Endothelial cell of umbilical vein (primary cell): Measurements from ENCODE around the gene TNRC6C. TPM values are rescaled to one million over a fixed set of nuclear protein-coding genes. Genes with fewer than 3 reads are reported as not detected.

Source experiments
- BruUV-seq: library from RNA; stranded (reverse); fragments of 400-500 nt; replicated peaks from 2 replicates; lab custom pipeline; 2021; lab: Mats Ljungman, UMichigan
- CTCF ChIA-PET: fragments of 300-600, 350-600 bp; sonication (Branson Sonifier 250); formaldehyde crosslinking; loops from one replicate; lab custom pipeline; 2021; ENCODE audit warnings: antibody characterized with exemption, inconsistent platforms; lab: Charles Lee
- POLR2A ChIA-PET: fragments of 300-600, 350-600 bp; sonication (Branson Sonifier 250); formaldehyde crosslinking; loops from one replicate; lab custom pipeline; 2021; ENCODE audit warnings: antibody characterized with exemption, inconsistent platforms; lab: Charles Lee
- DNase-seq: peaks from one replicate; pipeline ENCODE4 v3.0.0-alpha.2; 2011; ENCODE audit warnings: low read depth, low spot score
- FAIRE-seq: peaks from 2 replicates; lab custom pipeline; 2011; peaks lifted over from hg19 to GRCh38; lab: Jason Lieb, UNC
- H2AFZ ChIP-seq: 2 replicates; pipeline ENCODE4 v1.6.0; 2012; ENCODE audit warnings: low read depth, low read length, control low read depth, inconsistent platforms
- H3K27ac ChIP-seq: 2 replicates; pipeline ENCODE4 v1.5.1; 2011; ENCODE audit warnings: low read depth, mild to moderate bottlenecking, control low read depth, low read length, moderate library complexity; ENCODE audit not compliant: insufficient read depth
- H3K27me3 ChIP-seq, 2 experiments: 2 replicates each; pipeline versions ENCODE4 v1.6.0 to v1.6.1; 2011; ENCODE audit warnings: low read length in 2 of 2, mixed read lengths in 1 of 2; ENCODE audit not compliant: control insufficient read depth in 2 of 2, insufficient read depth in 2 of 2
- H3K36me3 ChIP-seq, 2 experiments: 2 replicates in 1 of 2; 3 replicates in 1 of 2; pipeline ENCODE4 v1.5.1; 2011; ENCODE audit warnings: low read length in 2 of 2, mild to moderate bottlenecking in 1 of 2, moderate library complexity in 1 of 2; ENCODE audit not compliant: control insufficient read depth in 2 of 2, insufficient read depth in 2 of 2; ENCODE audit errors: extremely low read depth in 1 of 2
- H3K4me1 ChIP-seq: 3 replicates; pipeline ENCODE4 v1.5.1; 2011; ENCODE audit warnings: mild to moderate bottlenecking, low read length; ENCODE audit not compliant: control insufficient read depth, insufficient read depth; ENCODE audit errors: extremely low read depth
- H3K4me2 ChIP-seq: 2 replicates; pipeline ENCODE4 v1.6.1; 2011; ENCODE audit warnings: low read length, control low read depth, mixed read lengths; ENCODE audit not compliant: insufficient read depth
- H3K4me3 ChIP-seq, 3 experiments: fragments of 200-600 bp in 1 of 3; sonication (generic), shearing (Covaris generic) in 1 of 3; replicated peaks in 1 of 3; 2 replicates each; pipeline ENCODE4 v1.5.1; 2011 to 2016; ENCODE audit warnings: control low read depth in 3 of 3, low read length in 3 of 3, mild to moderate bottlenecking in 2 of 3, inconsistent platforms in 1 of 3, low read depth in 1 of 3, moderate library complexity in 1 of 3; ENCODE audit not compliant: insufficient read depth in 1 of 3
- H3K79me2 ChIP-seq: 2 replicates; pipeline ENCODE4 v1.6.0; 2012; ENCODE audit warnings: low read length, inconsistent platforms; ENCODE audit not compliant: control insufficient read depth, insufficient read depth
- H3K9ac ChIP-seq: replicated peaks from 2 replicates; pipeline ENCODE3; 2011; ENCODE audit warnings: low read length, control low read depth; ENCODE audit not compliant: insufficient read depth; ENCODE audit errors: extremely low read depth
- H3K9me1 ChIP-seq: replicated peaks from 3 replicates; pipeline ENCODE4 v1.6.0; 2011; ENCODE audit warnings: mild to moderate bottlenecking, low read length; ENCODE audit not compliant: control insufficient read depth, insufficient read depth; ENCODE audit errors: extremely low read depth
- H3K9me3 ChIP-seq: replicated peaks from 2 replicates; pipeline ENCODE4 v1.5.1; 2012; ENCODE audit warnings: low read length, inconsistent platforms; ENCODE audit not compliant: control insufficient read depth, insufficient read depth
- H4K20me1 ChIP-seq: replicated peaks from 2 replicates; pipeline ENCODE3; 2011; ENCODE audit warnings: mild to moderate bottlenecking, low read length; ENCODE audit not compliant: control insufficient read depth, insufficient read depth; ENCODE audit errors: extremely low read depth
- CTCF ChIP-seq, 2 donors: IDR thresholded peaks; 1 replicate in 1 of 2; 2 replicates in 1 of 2; pipeline ENCODE4 v1.5.1; 2011; ENCODE audit warnings: low read length in 2 of 2, mild to moderate bottlenecking in 2 of 2, moderate library complexity in 2 of 2, control low read depth in 1 of 2, inconsistent platforms in 1 of 2, low read depth in 1 of 2; ENCODE audit not compliant: insufficient read depth in 1 of 2; ENCODE audit errors: extremely low read depth in 1 of 2
- EZH2 ChIP-seq: IDR thresholded peaks from 2 replicates; pipeline ENCODE4 v1.6.1; 2012; ENCODE audit warnings: borderline replicate concordance, low read depth, mild to moderate bottlenecking, moderate library complexity, low read length, inconsistent platforms; ENCODE audit not compliant: severe bottlenecking
- FOS ChIP-seq: IDR thresholded peaks from 2 replicates; pipeline ENCODE4 v1.6.1; 2011; ENCODE audit warnings: mild to moderate bottlenecking, low read length, moderate library complexity, borderline replicate concordance; ENCODE audit not compliant: insufficient read depth
- GATA2 ChIP-seq: IDR thresholded peaks from 2 replicates; pipeline ENCODE4 v1.7.0; 2011; ENCODE audit warnings: low read depth, mild to moderate bottlenecking, moderate library complexity, mixed read lengths, low read length; ENCODE audit not compliant: insufficient read length, insufficient read depth
- JUN ChIP-seq: IDR thresholded peaks from 2 replicates; pipeline ENCODE4 v1.6.1; 2011; ENCODE audit warnings: borderline replicate concordance, low read depth; ENCODE audit not compliant: insufficient read length, insufficient read depth
- MAX ChIP-seq: IDR thresholded peaks from 2 replicates; pipeline ENCODE4 v1.6.1; 2011; ENCODE audit not compliant: insufficient read depth, insufficient read length
- MYC ChIP-seq: IDR thresholded peaks from one replicate; pipeline ENCODE4 v1.6.1; 2011; ENCODE audit warnings: mild to moderate bottlenecking, low read depth, low read length
- POLR2A ChIP-seq: IDR thresholded peaks from 2 replicates; pipeline ENCODE4 v1.6.1; 2012; ENCODE audit warnings: low read depth, mild to moderate bottlenecking, control low read depth, low read length
- POLR2AphosphoS5 ChIP-seq: IDR thresholded peaks from 2 replicates; pipeline ENCODE4 v1.6.1; 2012; ENCODE audit warnings: low read depth, mild to moderate bottlenecking, control low read depth, low read length, moderate library complexity; ENCODE audit not compliant: insufficient read depth
- dilution Hi-C: fragments of 300-500 bp; cut with MboI; formaldehyde crosslinking; loops from one replicate; pipeline ENCODE4 v1.15.0; 2019; ENCODE audit warnings: low sequenced_read_pairs; ENCODE audit not compliant: extremely low pct_ligation_motif_present
- intact Hi-C: fragments of 100-400 bp; cut with micrococcal nuclease; formaldehyde crosslinking; loops from one replicate; pipeline ENCODE4 v1.10.0; 2022
- polyA plus RNA-seq, 4 experiments: library from polyadenylated mRNA; depleted of rRNA in 3 of 4; stranded (reverse) in 3 of 4; unstranded in 1 of 4; fragments of >200 nt; gene quantifications; 2 replicates each; pipeline versions ENCODE4 v1.2.1 to v1.2.3, GENCODE V29; 2011 to 2012; ENCODE audit warnings: missing spikeins in 1 of 4
- total RNA-seq: library from RNA; stranded (reverse); gene quantifications from 2 replicates; pipeline ENCODE4 v1.2.3, GENCODE V29; 2021

TNRC6C gene
- total and polyA plus RNA-seq, 2 donors (not counting 3 experiments of a cell fraction or from before 2014, with no cell fraction given) = 2.1 to 17.5 TPM

GRCh38 chr17:77914385-77915254, 43.9 kb upstream of the TNRC6C start:
- no peak overlapping the region for H3K27ac ChIP-seq
- H3K4me1 ChIP-seq = no peaks in the 10 kb centered on the region
- no peaks in the 10 kb centered on the region for H3K9me3 ChIP-seq
- H3K27me3 ChIP-seq = peaks cover 0 to 8% of the 10 kb centered on the region in 2 experiments
- BruUV-seq = no TSS peak
- no peak overlapping the region for H3K9ac ChIP-seq
- intact Hi-C loops = no loop called here
- dilution Hi-C loops = no loop called here
- H3K4me2 ChIP-seq = no peak overlapping the region
- no peak for FAIRE-seq
- H3K36me3 ChIP-seq = no peaks in the 10 kb centered on the region
- no peaks in the 10 kb centered on the region for H4K20me1 ChIP-seq
- no peaks in the 10 kb centered on the region for H3K9me1 ChIP-seq
- TF ChIP-seq POLR2A (no peak), JUN (no peak), MYC (no peak), FOS (no peak)
- no peak overlapping the region for H2AFZ ChIP-seq
- no peak overlapping the region for H3K4me3 ChIP-seq
- POLR2A ChIA-PET = no interaction called here
- no peaks in the 10 kb centered on the region for H3K79me2 ChIP-seq
- CTCF ChIA-PET = interaction anchor here (1.2 kb wide), 1 partner anchor 29 kb away, joined by 3 read pairs; no protein-coding TSS in a partner anchor
- no peak for DNase-seq

- Histone ChIP-seq H3K9me3 (no peaks in the 10 kb centered on the region), H3K9me1 (no peaks in the 10 kb centered on the region), H3K9ac (no peak overlapping the region), H3K36me3 (no peaks in the 10 kb centered on the region), H3K79me2 (no peaks in the 10 kb centered on the region), H3K4me1 (no peaks in the 10 kb centered on the region), H3K4me2 (no peak overlapping the region), H3K27me3 (peaks cover 0 to 8% of the 10 kb centered on the region in 2 experiments), H2AFZ (no peak overlapping the region), H3K27ac (no peak overlapping the region), H4K20me1 (no peaks in the 10 kb centered on the region), H3K4me3 (no peak overlapping the region)
- POLR2A ChIA-PET = no interaction called here
- CTCF ChIA-PET = no interaction called here
- no peak for DNase-seq
- no peak for TF ChIP-seq POLR2A
- no peak for TF ChIP-seq JUN
- no peak for TF ChIP-seq FOS
- TF ChIP-seq EZH2 = no peak
- TF ChIP-seq MYC = no peak
- TF ChIP-seq GATA2 = no peak
- TF ChIP-seq MAX = no peak
- TF ChIP-seq POLR2AphosphoS5 = no peak
- no peak for TF ChIP-seq CTCF (IDR thresholded peaks at IDR 0.05; ENCODE audit: extremely low read depth in 1 of 2, insufficient read depth in 1 of 2, low read depth in 1 of 2, low read length in 2 of 2)
- BruUV-seq = no TSS peak
- dilution Hi-C loops (no loop called here), intact Hi-C loops (no loop called here)
- no peak for FAIRE-seq
Observed at GRCh38 chr17:77915594-77916021, 42.9 kb upstream of the TNRC6C start.
